Measurements from ENCODE around the gene CNRIP1.
"Not testable (repeated sequence)": the region's sequence is repeated elsewhere in the genome, so short reads cannot be mapped to it uniquely, and the experiment has no call there.

The CNRIP1 gene

DNA sequence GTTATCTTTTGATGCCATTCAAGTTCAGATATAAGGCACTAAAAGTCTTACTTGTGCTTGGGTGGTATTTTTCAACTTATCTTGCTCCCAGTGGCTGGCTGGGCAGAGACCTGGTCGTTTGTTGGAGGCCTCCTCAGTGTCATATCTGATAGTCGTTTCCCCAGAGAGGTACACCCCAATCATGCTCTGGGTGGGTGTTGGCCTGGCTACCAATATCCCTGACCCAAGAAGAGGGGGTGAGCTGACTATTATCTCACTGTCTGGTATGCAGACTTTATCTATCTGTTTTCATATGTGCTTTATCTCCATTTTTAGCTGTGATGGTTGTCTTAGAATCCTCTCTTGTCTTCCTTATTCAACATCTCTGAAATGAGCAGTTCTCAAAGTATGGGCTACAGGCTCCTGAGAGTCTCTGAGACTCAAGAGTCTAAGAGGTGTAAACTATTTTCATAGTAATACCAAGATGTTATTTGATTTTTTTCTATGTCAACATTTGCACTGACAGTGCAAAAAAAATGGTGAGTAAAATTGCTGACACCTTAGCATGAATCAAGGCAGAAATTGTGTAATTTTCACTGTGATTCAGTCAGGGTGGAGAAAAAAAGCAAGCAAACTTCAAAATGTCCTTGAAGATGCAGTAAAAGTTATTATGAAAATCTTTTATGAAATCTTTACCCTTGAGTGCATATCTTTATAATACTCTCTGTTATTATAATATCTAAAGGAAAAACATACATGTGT is 33.1 kb upstream of the CNRIP1 start:
- no peak for ATAC-seq
- TF ChIP-seq OSR1 (CRISPR knock-in tag; IDR thresholded peaks at IDR 0.05) (no peak), ARNTL (CRISPR knock-in tag; IDR thresholded peaks at IDR 0.05; ENCODE audit: borderline replicate concordance, low read depth) (no peak), SNAI2 (CRISPR knock-in tag; IDR thresholded peaks at IDR 0.05) (no peak), CSDC2 (CRISPR knock-in tag; IDR thresholded peaks at IDR 0.05) (no peak), TOX (CRISPR knock-in tag; IDR thresholded peaks at IDR 0.05; ENCODE audit: borderline replicate concordance) (no peak), GLIS3 (CRISPR knock-in tag; IDR thresholded peaks at IDR 0.05) (no peak), ZNF8 (CRISPR knock-in tag; IDR thresholded peaks at IDR 0.05) (no peak), ZNF565 (CRISPR knock-in tag; conservative IDR thresholded peaks at IDR 0.05; ENCODE audit: low read depth) (no peak), ESRRG (CRISPR knock-in tag; IDR thresholded peaks at IDR 0.05) (no peak)
- TF ChIP-seq, protein P1, sequence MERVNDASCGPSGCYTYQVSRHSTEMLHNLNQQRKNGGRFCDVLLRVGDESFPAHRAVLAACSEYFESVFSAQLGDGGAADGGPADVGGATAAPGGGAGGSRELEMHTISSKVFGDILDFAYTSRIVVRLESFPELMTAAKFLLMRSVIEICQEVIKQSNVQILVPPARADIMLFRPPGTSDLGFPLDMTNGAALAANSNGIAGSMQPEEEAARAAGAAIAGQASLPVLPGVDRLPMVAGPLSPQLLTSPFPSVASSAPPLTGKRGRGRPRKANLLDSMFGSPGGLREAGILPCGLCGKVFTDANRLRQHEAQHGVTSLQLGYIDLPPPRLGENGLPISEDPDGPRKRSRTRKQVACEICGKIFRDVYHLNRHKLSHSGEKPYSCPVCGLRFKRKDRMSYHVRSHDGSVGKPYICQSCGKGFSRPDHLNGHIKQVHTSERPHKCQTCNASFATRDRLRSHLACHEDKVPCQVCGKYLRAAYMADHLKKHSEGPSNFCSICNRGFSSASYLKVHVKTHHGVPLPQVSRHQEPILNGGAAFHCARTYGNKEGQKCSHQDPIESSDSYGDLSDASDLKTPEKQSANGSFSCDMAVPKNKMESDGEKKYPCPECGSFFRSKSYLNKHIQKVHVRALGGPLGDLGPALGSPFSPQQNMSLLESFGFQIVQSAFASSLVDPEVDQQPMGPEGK (CRISPR knock-in tag; IDR thresholded peaks at IDR 0.05; ENCODE audit: borderline replicate concordance) = no peak
- TF ChIP-seq, protein P2, sequence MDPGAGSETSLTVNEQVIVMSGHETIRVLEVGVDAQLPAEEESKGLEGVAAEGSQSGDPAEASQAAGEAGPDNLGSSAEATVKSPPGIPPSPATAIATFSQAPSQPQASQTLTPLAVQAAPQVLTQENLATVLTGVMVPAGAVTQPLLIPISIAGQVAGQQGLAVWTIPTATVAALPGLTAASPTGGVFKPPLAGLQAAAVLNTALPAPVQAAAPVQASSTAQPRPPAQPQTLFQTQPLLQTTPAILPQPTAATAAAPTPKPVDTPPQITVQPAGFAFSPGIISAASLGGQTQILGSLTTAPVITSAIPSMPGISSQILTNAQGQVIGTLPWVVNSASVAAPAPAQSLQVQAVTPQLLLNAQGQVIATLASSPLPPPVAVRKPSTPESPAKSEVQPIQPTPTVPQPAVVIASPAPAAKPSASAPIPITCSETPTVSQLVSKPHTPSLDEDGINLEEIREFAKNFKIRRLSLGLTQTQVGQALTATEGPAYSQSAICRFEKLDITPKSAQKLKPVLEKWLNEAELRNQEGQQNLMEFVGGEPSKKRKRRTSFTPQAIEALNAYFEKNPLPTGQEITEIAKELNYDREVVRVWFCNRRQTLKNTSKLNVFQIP (CRISPR knock-in tag; IDR thresholded peaks at IDR 0.05; ENCODE audit: borderline replicate concordance, low read depth) = no peak
- TF ChIP-seq, protein P3, sequence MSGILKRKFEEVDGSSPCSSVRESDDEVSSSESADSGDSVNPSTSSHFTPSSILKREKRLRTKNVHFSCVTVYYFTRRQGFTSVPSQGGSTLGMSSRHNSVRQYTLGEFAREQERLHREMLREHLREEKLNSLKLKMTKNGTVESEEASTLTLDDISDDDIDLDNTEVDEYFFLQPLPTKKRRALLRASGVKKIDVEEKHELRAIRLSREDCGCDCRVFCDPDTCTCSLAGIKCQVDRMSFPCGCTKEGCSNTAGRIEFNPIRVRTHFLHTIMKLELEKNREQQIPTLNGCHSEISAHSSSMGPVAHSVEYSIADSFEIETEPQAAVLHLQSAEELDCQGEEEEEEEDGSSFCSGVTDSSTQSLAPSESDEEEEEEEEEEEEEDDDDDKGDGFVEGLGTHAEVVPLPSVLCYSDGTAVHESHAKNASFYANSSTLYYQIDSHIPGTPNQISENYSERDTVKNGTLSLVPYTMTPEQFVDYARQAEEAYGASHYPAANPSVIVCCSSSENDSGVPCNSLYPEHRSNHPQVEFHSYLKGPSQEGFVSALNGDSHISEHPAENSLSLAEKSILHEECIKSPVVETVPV (CRISPR knock-in tag; IDR thresholded peaks at IDR 0.05) = no peak

GRCh38 chr2:68351997-68352396 is 32.2 kb upstream of the CNRIP1 start:
- no peak for TF ChIP-seq CSDC2 (CRISPR knock-in tag; IDR thresholded peaks at IDR 0.05)
- no peak for TF ChIP-seq SNAI2 (CRISPR knock-in tag; IDR thresholded peaks at IDR 0.05)
- no peak for TF ChIP-seq ISL1 (CRISPR knock-in tag; IDR thresholded peaks at IDR 0.05)
- no peak for TF ChIP-seq GLIS3 (CRISPR knock-in tag; IDR thresholded peaks at IDR 0.05)
- TF ChIP-seq, protein P3 (CRISPR knock-in tag; IDR thresholded peaks at IDR 0.05) = no peak
- TF ChIP-seq BACH2 (CRISPR knock-in tag; IDR thresholded peaks at IDR 0.05; ENCODE audit: borderline replicate concordance) = no peak
- no peak for TF ChIP-seq ZNF565 (CRISPR knock-in tag; conservative IDR thresholded peaks at IDR 0.05; ENCODE audit: low read depth)
- TF ChIP-seq ZFP3 (CRISPR knock-in tag; IDR thresholded peaks at IDR 0.05) = no peak
- no peak for TF ChIP-seq TCF4 (CRISPR knock-in tag; IDR thresholded peaks at IDR 0.05; ENCODE audit: borderline replicate concordance)
- no peak for TF ChIP-seq ZC3H10 (CRISPR knock-in tag; IDR thresholded peaks at IDR 0.05)
- TF ChIP-seq CREB5 (CRISPR knock-in tag; IDR thresholded peaks at IDR 0.05; ENCODE audit: low read depth) = no peak
- no peak for TF ChIP-seq ZNF70 (CRISPR knock-in tag; IDR thresholded peaks at IDR 0.05)
- TF ChIP-seq ZNF8 (CRISPR knock-in tag; IDR thresholded peaks at IDR 0.05) = no peak
- no peak for TF ChIP-seq TOX (CRISPR knock-in tag; IDR thresholded peaks at IDR 0.05; ENCODE audit: borderline replicate concordance)
- ATAC-seq = no peak

- ATAC-seq = not testable (repeated sequence)
Observed at GRCh38 chr2:68349091-68349490, 29.3 kb upstream of the CNRIP1 start.
